Activated naive CD4-positive, alpha-beta T cell treated with anti-CD3 and anti-CD28 coated beads, Interleukin-2, amount 50 U/mL, for 24 hours (primary cell): Measurements from ENCODE around the gene CCNL2.
"Not testable (repeated sequence)": the region's sequence is repeated elsewhere in the genome, so short reads cannot be mapped to it uniquely, and the experiment has no call there.

Source experiments
- H3K27ac Mint-ChIP-seq: one replicate; pipeline ENCODE4 v1.8.0; 2021; ENCODE audit warnings: mild to moderate bottlenecking, mixed read lengths
- H3K27me3 Mint-ChIP-seq: one replicate; pipeline ENCODE4 v1.8.0; 2021; ENCODE audit warnings: mixed read lengths
- H3K36me3 Mint-ChIP-seq: one replicate; pipeline ENCODE4 v1.8.0; 2021; ENCODE audit warnings: mixed read lengths
- H3K4me1 Mint-ChIP-seq: one replicate; pipeline ENCODE4 v1.8.0; 2021; ENCODE audit warnings: mixed read lengths
- H3K4me3 Mint-ChIP-seq: one replicate; pipeline ENCODE4 v1.8.0; 2021; ENCODE audit warnings: mild to moderate bottlenecking, mixed read lengths
- H3K9me3 Mint-ChIP-seq: one replicate; pipeline ENCODE4 v1.8.0; 2021; ENCODE audit warnings: mixed read lengths

The CCNL2 gene

GRCh38 chr1:1398677-1399186, 403 bp downstream of the CCNL2 start:
- peaks cover 18% of the 10 kb centered on the region for H3K36me3 Mint-ChIP-seq
- peak overlapping the region; percentile 85 for H3K27ac Mint-ChIP-seq
- no peaks in the 10 kb centered on the region for H3K9me3 Mint-ChIP-seq
- H3K4me1 Mint-ChIP-seq = peaks cover 43% of the 10 kb centered on the region
- peak overlapping the region; percentile 97 for H3K4me3 Mint-ChIP-seq
- H3K27me3 Mint-ChIP-seq = no peaks in the 10 kb centered on the region

GRCh38 chr1:1397839-1398523, 1.2 kb downstream of the CCNL2 start:
- Mint-ChIP-seq H3K27ac (peak overlapping the region; percentile 85), H3K27me3 (no peaks in the 10 kb centered on the region), H3K4me3 (peak overlapping the region; percentile 97), H3K4me1 (peaks cover 38% of the 10 kb centered on the region), H3K36me3 (peaks cover 18% of the 10 kb centered on the region), H3K9me3 (no peaks in the 10 kb centered on the region)

- H3K27me3 Mint-ChIP-seq = no peaks in the 10 kb centered on the region
- H3K9me3 Mint-ChIP-seq = no peaks in the 10 kb centered on the region
- peaks cover 25% of the 10 kb centered on the region for H3K4me1 Mint-ChIP-seq
- peak overlapping the region; percentile 52 for H3K27ac Mint-ChIP-seq
- peak overlapping the region; percentile 36 for H3K4me3 Mint-ChIP-seq
- H3K36me3 Mint-ChIP-seq = peaks cover 18% of the 10 kb centered on the region
Measured at GRCh38 chr1:1395166-1395565, 4.0 kb downstream of the CCNL2 start.

DNA sequence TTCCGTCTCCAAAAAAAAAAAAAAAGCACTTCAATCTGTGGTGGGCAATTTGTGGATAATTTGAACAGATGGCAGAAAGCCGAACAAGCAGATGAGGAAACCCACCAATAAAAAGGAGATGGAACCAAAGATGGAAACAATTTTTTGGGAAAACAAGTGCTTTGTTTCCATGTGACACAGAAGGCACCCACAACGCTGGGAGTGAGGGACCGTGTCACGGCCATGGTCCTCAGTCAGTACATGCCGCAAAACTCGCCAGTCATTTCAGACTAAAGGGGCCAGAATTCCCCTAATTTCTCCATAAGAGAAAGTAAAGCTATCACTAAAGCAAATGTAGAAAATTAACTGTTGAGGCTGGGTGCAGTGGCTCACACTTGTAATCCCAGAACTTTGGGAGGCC, 5.0 kb downstream of the CCNL2 start:
- Mint-ChIP-seq H3K27ac (no peak overlapping the region), H3K9me3 (no peaks in the 10 kb centered on the region), H3K4me1 (peaks cover 25% of the 10 kb centered on the region), H3K36me3 (peaks cover 16% of the 10 kb centered on the region), H3K27me3 (no peaks in the 10 kb centered on the region), H3K4me3 (no peak overlapping the region)

DNA sequence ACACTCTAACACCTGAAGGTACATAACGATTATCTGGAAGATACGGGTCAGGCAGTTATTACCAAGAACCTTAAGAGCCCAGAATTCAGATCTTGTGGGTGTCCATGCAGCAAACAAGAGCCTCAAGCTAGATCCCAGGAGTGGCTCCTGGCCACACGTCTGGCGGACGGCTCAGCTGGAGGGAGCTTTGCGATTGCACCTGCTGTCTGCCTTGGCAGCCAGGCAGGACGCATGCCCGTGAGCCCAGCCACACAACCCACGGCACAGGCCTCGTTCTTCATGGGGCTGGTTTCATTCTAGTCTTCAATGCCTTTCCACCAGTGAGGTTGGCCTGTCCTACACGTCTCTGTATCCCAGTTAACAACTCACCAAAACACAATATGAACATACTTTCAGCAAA, 5.7 kb downstream of the CCNL2 start:
- Mint-ChIP-seq H3K27ac (peak overlapping the region; percentile 31), H3K4me3 (no peak overlapping the region), H3K9me3 (no peaks in the 10 kb centered on the region), H3K36me3 (peaks cover 16% of the 10 kb centered on the region), H3K4me1 (peaks cover 25% of the 10 kb centered on the region), H3K27me3 (no peaks in the 10 kb centered on the region)

DNA sequence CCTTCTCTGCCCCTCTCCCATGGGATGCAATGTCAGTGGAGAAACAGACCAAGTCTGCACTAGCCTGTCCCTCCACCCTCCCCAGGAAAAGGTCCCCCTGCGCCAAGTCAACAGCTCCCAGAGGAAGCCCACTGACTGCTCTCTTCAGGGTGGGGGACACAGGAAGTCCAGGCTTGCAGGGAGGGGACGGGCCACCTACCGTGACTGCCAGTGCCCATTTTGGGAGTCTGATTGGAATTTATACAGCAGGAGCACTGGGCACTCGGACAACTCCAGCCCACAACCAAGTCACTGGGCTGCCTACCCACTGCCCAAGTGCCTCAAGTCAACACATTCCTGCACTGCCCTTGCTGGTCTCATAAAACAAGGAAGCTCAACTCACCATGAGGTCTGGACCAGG, 6.1 kb downstream of the CCNL2 start:
- no peaks in the 10 kb centered on the region for H3K9me3 Mint-ChIP-seq
- peaks cover 22% of the 10 kb centered on the region for H3K4me1 Mint-ChIP-seq
- peaks cover 14% of the 10 kb centered on the region for H3K36me3 Mint-ChIP-seq
- H3K27me3 Mint-ChIP-seq = no peaks in the 10 kb centered on the region
- no peak overlapping the region for H3K4me3 Mint-ChIP-seq
- H3K27ac Mint-ChIP-seq = no peak overlapping the region

- Mint-ChIP-seq H3K4me1 (peaks cover 19% of the 10 kb centered on the region), H3K27me3 (no peaks in the 10 kb centered on the region), H3K27ac (peak overlapping the region; percentile 41), H3K4me3 (no peak overlapping the region), H3K9me3 (no peaks in the 10 kb centered on the region), H3K36me3 (peaks cover 16% of the 10 kb centered on the region)
Measured at GRCh38 chr1:1391225-1391624, 7.9 kb downstream of the CCNL2 start.

GRCh38 chr1:1390675-1391074, 8.5 kb downstream of the CCNL2 start:
- Mint-ChIP-seq H3K9me3 (no peaks in the 10 kb centered on the region), H3K36me3 (peaks cover 15% of the 10 kb centered on the region), H3K27ac (no peak overlapping the region), H3K27me3 (no peaks in the 10 kb centered on the region), H3K4me3 (no peak overlapping the region), H3K4me1 (peaks cover 17% of the 10 kb centered on the region)

GRCh38 chr1:1388078-1388472, 11.1 kb downstream of the CCNL2 start:
- Mint-ChIP-seq H3K36me3 (peaks cover 9% of the 10 kb centered on the region), H3K4me3 (no peak overlapping the region), H3K9me3 (no peaks in the 10 kb centered on the region), H3K27ac (no peak overlapping the region), H3K27me3 (no peaks in the 10 kb centered on the region), H3K4me1 (peaks cover 7% of the 10 kb centered on the region)

DNA sequence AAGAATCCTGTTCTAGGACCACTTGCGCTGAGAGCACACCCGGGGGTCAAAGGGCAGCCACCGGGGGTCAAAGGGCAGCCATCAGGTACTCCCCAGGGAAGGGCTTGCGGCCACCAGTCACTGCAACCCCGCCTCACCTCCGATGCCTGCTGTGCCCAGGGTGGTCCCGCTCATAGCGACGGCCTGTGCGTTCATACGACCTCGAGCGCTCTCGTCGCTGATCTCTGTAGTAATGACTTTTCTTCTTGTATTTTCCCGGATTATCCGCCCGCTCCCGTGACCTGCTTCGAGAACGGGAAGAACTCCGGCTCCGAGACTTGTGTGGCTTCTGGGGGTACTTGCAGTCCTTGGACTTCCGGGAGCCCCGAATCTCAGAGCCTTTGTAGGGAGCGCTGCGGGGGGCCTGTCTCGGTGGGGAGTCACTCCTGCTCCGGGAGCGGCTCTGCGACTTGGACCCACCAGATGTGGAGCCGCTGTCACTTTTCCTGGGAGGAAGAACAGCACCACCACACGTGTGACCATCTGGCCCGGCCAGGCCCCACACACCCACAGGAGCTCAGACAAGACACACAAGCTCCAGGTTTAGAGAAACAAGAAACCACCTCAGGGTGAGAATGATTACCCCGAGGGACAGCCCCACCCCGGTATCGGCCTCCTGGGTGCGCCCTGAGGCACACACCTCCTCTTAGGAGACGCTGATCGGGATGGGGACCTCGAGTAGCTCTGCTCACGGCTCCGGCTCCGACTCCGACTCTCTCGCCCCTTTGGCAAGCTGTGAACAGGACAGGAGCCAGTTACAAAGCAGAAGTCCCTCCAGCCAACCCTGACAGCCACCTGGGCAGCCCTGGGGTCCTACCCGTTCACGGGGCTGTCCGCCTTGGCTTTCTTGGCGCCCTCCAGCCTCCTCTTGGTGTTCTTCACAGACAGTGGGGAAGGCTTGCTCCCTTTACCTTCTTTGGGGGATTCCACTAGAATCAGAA, 11.7 kb downstream of the CCNL2 start:
- Mint-ChIP-seq H3K4me1 (peaks cover 4% of the 10 kb centered on the region), H3K36me3 (peaks cover 9% of the 10 kb centered on the region), H3K9me3 (no peaks in the 10 kb centered on the region), H3K27me3 (no peaks in the 10 kb centered on the region), H3K4me3 (no peak overlapping the region), H3K27ac (no peak overlapping the region)

DNA sequence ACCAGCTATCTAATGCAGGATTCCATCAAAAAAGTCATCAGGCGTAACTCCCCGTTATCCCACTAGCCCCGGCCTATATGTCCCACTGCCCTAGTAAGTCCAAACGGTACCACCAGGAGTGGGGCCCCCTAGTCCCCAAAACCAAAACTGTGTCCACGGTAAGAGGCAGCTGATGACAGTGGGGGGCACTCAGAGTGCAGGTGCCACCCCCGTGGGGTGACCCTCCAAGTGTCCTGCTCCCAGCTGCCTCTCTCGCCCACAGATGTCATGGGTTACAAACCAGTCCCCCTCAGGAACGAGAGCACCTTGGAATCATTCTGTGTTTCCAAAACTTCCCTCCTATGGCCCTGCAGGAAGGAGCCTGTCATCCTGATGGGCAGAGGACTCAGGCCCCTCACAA, 13.2 kb downstream of the CCNL2 start:
- no peaks in the 10 kb centered on the region for H3K9me3 Mint-ChIP-seq
- H3K27ac Mint-ChIP-seq = no peak overlapping the region
- H3K4me1 Mint-ChIP-seq = no peaks in the 10 kb centered on the region
- no peak overlapping the region for H3K4me3 Mint-ChIP-seq
- H3K36me3 Mint-ChIP-seq = peaks cover 2% of the 10 kb centered on the region
- no peaks in the 10 kb centered on the region for H3K27me3 Mint-ChIP-seq

DNA sequence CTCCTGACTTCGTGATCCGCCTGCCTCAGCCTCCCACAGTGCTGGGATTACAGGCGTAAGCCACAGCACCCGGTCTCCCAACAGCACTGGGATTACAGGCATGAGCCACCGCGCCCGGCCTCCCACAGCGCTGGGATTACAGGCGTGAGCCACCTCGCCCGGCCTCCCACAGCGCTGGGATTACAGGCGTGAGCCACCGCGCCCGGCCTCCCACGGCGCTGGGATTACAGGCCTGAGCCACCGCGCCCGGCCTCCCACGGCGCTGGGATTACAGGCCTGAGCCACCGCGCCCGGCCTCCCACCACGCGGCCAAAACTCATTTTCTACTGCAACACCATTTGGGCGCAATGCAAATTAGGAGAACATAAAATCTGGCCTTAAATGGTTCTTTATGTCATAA, 13.8 kb downstream of the CCNL2 start:
- H3K4me3 Mint-ChIP-seq, H3K27me3 Mint-ChIP-seq, H3K27ac Mint-ChIP-seq, H3K9me3 Mint-ChIP-seq, H3K4me1 Mint-ChIP-seq, H3K36me3 Mint-ChIP-seq: not testable (repeated sequence)

DNA sequence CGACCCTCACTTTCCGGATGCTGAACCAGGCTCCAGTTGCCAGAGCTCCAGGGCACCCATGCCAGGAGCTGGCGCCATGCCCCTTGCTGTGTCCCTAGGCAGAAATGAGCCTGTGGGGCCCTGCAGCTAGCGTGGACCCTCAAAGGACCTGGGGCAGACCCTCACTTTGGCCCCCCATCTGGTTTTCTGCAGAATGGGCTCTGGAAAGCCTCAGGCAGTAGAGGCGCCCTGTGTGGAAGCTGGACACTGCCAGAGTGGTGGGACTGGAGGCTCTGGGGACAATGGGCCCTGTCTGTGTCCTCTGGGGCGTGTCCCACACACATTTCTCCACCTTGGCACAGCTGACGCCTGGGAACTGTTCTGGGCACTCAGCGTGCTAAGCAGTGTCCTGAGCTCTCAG, 17.8 kb downstream of the CCNL2 start:
- Mint-ChIP-seq H3K4me1 (no peaks in the 10 kb centered on the region), H3K27ac (no peak overlapping the region), H3K36me3 (no peaks in the 10 kb centered on the region), H3K4me3 (no peak overlapping the region), H3K9me3 (no peaks in the 10 kb centered on the region), H3K27me3 (no peaks in the 10 kb centered on the region)

DNA sequence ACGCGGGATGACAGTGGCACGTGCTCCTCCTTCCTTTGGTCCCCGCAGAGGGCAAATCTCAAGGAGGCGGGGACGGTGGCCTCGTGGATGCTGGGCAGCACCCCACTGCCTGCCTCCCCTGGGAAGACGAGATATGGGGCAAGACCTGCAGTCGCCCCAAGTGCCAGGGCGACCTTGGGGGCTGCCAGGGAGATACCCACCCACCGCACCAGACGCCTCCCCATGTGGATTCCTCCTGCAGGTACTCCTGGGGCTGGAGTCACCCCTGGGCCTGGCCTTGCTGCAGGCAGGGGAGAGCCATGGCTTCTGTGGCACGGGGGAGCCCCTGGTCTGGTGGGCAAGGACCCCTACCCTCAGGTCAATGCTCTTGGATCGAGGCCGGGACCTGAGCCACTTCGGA, 18.3 kb downstream of the CCNL2 start:
- Mint-ChIP-seq H3K36me3 (no peaks in the 10 kb centered on the region), H3K4me3 (no peak overlapping the region), H3K27me3 (no peaks in the 10 kb centered on the region), H3K27ac (no peak overlapping the region), H3K4me1 (no peaks in the 10 kb centered on the region), H3K9me3 (no peaks in the 10 kb centered on the region)

DNA sequence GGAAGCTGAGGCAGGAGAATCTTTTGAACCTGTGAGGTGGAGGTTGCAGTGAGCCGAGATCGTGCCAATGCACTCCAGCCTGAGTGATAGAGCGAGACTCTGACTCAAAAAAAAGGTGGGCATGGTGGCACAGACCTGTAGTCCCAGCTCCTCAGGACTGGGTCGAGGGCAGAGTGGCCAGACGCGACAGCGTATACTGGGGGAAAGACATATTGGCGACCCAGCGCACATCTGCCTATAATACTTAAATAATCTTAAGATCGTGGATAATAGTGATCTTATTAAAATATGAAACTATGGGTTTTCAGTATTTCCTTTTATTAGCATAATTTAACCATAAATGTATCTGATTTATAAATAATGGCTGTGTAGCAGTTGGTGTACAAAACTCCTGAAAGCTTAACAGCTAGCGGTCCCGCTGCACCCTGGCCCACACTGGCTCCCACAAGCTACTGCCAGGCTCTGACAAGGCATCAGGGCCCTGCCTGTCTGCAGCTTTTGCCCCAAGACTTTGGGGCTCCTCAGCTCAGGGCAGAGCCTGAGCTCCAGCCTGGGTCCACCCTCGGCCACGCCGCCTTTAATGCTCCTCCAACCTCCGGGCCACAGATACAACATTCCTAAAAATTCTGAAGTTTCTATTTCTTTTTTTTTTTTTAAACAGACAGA, 21.5 kb downstream of the CCNL2 start:
- H3K27ac Mint-ChIP-seq = no peak overlapping the region
- H3K4me3 Mint-ChIP-seq = no peak overlapping the region
- no peaks in the 10 kb centered on the region for H3K9me3 Mint-ChIP-seq
- no peaks in the 10 kb centered on the region for H3K36me3 Mint-ChIP-seq
- peaks cover 9% of the 10 kb centered on the region for H3K4me1 Mint-ChIP-seq
- H3K27me3 Mint-ChIP-seq = no peaks in the 10 kb centered on the region
